HCT116 (cell line): Measurements from ENCODE around the gene CAPZB. TPM values are rescaled to one million over a fixed set of nuclear protein-coding genes. Genes with fewer than 3 reads are reported as not detected.

ENCODE experiments used
- ATAC-seq: fragments of 200-7000 bp; cut with Tn5 transposase; 2 replicates; pipeline ENCODE4 v1.9.1; 2020; ENCODE audit warnings: mild to moderate bottlenecking, moderate library complexity
- BruUV-seq: library from RNA; stranded (reverse); fragments of 400-500 nt; replicated peaks from 2 replicates; lab custom pipeline; 2021; lab: Mats Ljungman, UMichigan
- CTCF ChIA-PET: fragments of 300-600 bp; sonication (Branson Sonifier 250); formaldehyde crosslinking; loops from one replicate; lab custom pipeline; 2021; ENCODE audit warnings: antibody characterized with exemption; lab: Charles Lee
- POLR2A ChIA-PET: fragments of 300-600, 350-600 bp; sonication (Branson Sonifier 250); formaldehyde crosslinking; loops from one replicate; lab custom pipeline; 2021; ENCODE audit warnings: antibody characterized with exemption; lab: Charles Lee
- RAD21 ChIA-PET, 2 experiments: fragments of 300-600 bp; sonication (Branson Sonifier 250); formaldehyde crosslinking; loops; one replicate each; lab custom pipeline; 2023; ENCODE audit warnings: low total read pairs in 2 of 2; ENCODE audit not compliant: uncharacterized antibody in 2 of 2, unreplicated experiment in 2 of 2, low non-redundant PET in 1 of 2; lab: Charles Lee
- DNase-seq: peaks from one replicate; pipeline ENCODE4 v3.0.0-alpha.2; 2010; ENCODE audit warnings: low read depth, low spot score
- H2AFZ ChIP-seq: fragments of 200-600 bp; shearing (Covaris generic), sonication (generic); 2 replicates; pipeline ENCODE4 v1.6.1; 2017; ENCODE audit warnings: low read depth, mixed run types, mixed read lengths, antibody characterized with exemption, low read length; ENCODE audit not compliant: poor library complexity, severe bottlenecking
- H3K27ac ChIP-seq: 2 replicates; pipeline ENCODE4 v1.5.1; 2012; ENCODE audit warnings: low read depth, low read length
- H3K27me3 ChIP-seq: fragments of 200-600 bp; sonication (generic); 2 replicates; pipeline ENCODE4 v1.6.1; 2016; ENCODE audit warnings: mixed run types, low read length, mixed read lengths; ENCODE audit not compliant: insufficient read depth
- H3K36me3 ChIP-seq, 2 experiments: fragments of 200-500 bp in 1 of 2; fragments of 200-600 bp in 1 of 2; sonication (Bioruptor generic) in 1 of 2; sonication (generic) in 1 of 2; 2 replicates each; pipeline versions ENCODE4 v1.5.1 to v1.6.1; 2014 to 2016; ENCODE audit warnings: low read length in 2 of 2, inconsistent platforms in 1 of 2, mixed read lengths in 1 of 2, mixed run types in 1 of 2; ENCODE audit not compliant: insufficient read depth in 2 of 2, control insufficient read depth in 1 of 2
- H3K4me1 ChIP-seq, 2 experiments: fragments of 200-600 bp in 1 of 2; sonication (generic) in 1 of 2; 2 replicates each; pipeline versions ENCODE4 v1.5.1 to v1.6.1; 2012 to 2017; ENCODE audit warnings: low read length in 2 of 2, inconsistent platforms in 1 of 2, mild to moderate bottlenecking in 1 of 2, mixed read lengths in 1 of 2, mixed run types in 1 of 2, moderate library complexity in 1 of 2; ENCODE audit not compliant: insufficient read depth in 2 of 2, control insufficient read depth in 1 of 2
- H3K4me2 ChIP-seq: fragments of 200-600 bp; sonication (generic); 2 replicates; pipeline ENCODE4 v1.6.1; 2017; ENCODE audit warnings: mixed run types, low read length, mixed read lengths
- H3K4me3 ChIP-seq, 2 experiments: fragments of 200-600 bp in 1 of 2; sonication (generic) in 1 of 2; replicated peaks in 1 of 2; 2 replicates each; pipeline ENCODE4 v1.5.1; 2011 to 2016; ENCODE audit warnings: low read length in 2 of 2, control low read depth in 1 of 2, low read depth in 1 of 2, mild to moderate bottlenecking in 1 of 2, mixed read lengths in 1 of 2, mixed run types in 1 of 2
- H3K79me2 ChIP-seq: fragments of 200-600 bp; sonication (generic); 2 replicates; pipeline ENCODE4 v1.6.1; 2017; ENCODE audit warnings: mild to moderate bottlenecking, mixed run types, low read length, moderate library complexity, mixed read lengths; ENCODE audit not compliant: insufficient read depth
- H3K9ac ChIP-seq: fragments of 200-600 bp; sonication (generic); 2 replicates; pipeline ENCODE4 v1.6.1; 2016; ENCODE audit warnings: low read length, mixed read lengths
- H3K9me2 ChIP-seq: fragments of 200-600 bp; sonication (generic), shearing (Covaris generic); 2 replicates; pipeline ENCODE4 v1.6.1; 2017; ENCODE audit warnings: mixed run types, mild to moderate bottlenecking, moderate library complexity; ENCODE audit not compliant: insufficient read depth
- H3K9me3 ChIP-seq, 2 experiments: fragments of 200-500 bp in 1 of 2; fragments of 200-600 bp in 1 of 2; sonication (Bioruptor generic) in 1 of 2; sonication (generic) in 1 of 2; 2 replicates each; pipeline ENCODE4 v1.6.1; 2014 to 2017; ENCODE audit warnings: low read length in 2 of 2, mixed read lengths in 2 of 2, inconsistent platforms in 1 of 2, low read depth in 1 of 2, mild to moderate bottlenecking in 1 of 2, mixed run types in 1 of 2, moderate library complexity in 1 of 2; ENCODE audit not compliant: control insufficient read depth in 1 of 2, insufficient read depth in 1 of 2
- H4K20me1 ChIP-seq: fragments of 200-600 bp; sonication (generic), shearing (Covaris generic); 2 replicates; pipeline ENCODE4 v1.6.1; 2017; ENCODE audit warnings: mixed run types, mild to moderate bottlenecking, moderate library complexity; ENCODE audit not compliant: insufficient read depth
- CEBPB ChIP-seq: IDR thresholded peaks from 2 replicates; pipeline ENCODE4 v1.6.1; 2012; ENCODE audit warnings: low read depth
- EGR1 ChIP-seq: IDR thresholded peaks from 2 replicates; pipeline ENCODE4 v1.6.1; 2012; ENCODE audit warnings: low read depth
- EZH2 ChIP-seq: fragments of 200-600 bp; sonication (generic); IDR thresholded peaks from 2 replicates; pipeline ENCODE4 v1.6.1; 2017; ENCODE audit warnings: antibody characterized with exemption, mixed run types
- FOSL1 ChIP-seq: IDR thresholded peaks from 2 replicates; pipeline ENCODE4 v1.6.1; 2012; ENCODE audit warnings: low read depth
- JUND ChIP-seq: IDR thresholded peaks from 2 replicates; pipeline ENCODE4 v1.6.1; 2012
- POLR2A ChIP-seq: IDR thresholded peaks from 2 replicates; pipeline ENCODE4 v1.7.0; 2011; ENCODE audit warnings: borderline replicate concordance; ENCODE audit not compliant: insufficient read depth, insufficient read length; ENCODE audit errors: extremely low read depth
- POLR2AphosphoS5 ChIP-seq: IDR thresholded peaks from 2 replicates; pipeline ENCODE4 v1.6.1; 2011; ENCODE audit warnings: mild to moderate bottlenecking, low read depth, low read length, moderate library complexity
- RAD21 ChIP-seq: IDR thresholded peaks from 2 replicates; pipeline ENCODE4 v1.6.1; 2012; ENCODE audit warnings: low read depth, mild to moderate bottlenecking
- SIN3A ChIP-seq: IDR thresholded peaks from 2 replicates; pipeline ENCODE4 v1.6.1; 2012; ENCODE audit warnings: low read depth
- SP1 ChIP-seq: IDR thresholded peaks from 2 replicates; pipeline ENCODE4 v1.6.1; 2012; ENCODE audit warnings: low read depth
- SRF ChIP-seq: IDR thresholded peaks from 2 replicates; pipeline ENCODE4 v1.6.1; 2012; ENCODE audit warnings: low read depth
- TCF7L2 ChIP-seq: IDR thresholded peaks from 2 replicates; pipeline ENCODE4 v1.7.0; 2011; ENCODE audit warnings: borderline replicate concordance, inconsistent platforms; ENCODE audit not compliant: insufficient read depth, insufficient read length; ENCODE audit errors: extremely low read depth
- YY1 ChIP-seq: IDR thresholded peaks from 2 replicates; pipeline ENCODE4 v1.6.1; 2011; ENCODE audit warnings: low read length, low read depth, moderate library complexity, mild to moderate bottlenecking; ENCODE audit not compliant: insufficient replicate concordance; ENCODE audit errors: extremely low read depth
- ZFX ChIP-seq: fragments of 450-650 bp; IDR thresholded peaks from 2 replicates; pipeline ENCODE4 v1.6.1; 2017
- intact Hi-C: fragments of 100-400 bp; cut with micrococcal nuclease; formaldehyde crosslinking; loops from 2 replicates; pipeline ENCODE4 v1.10.0; 2022
- total RNA-seq: library from RNA; stranded (reverse); gene quantifications from one replicate; pipeline ENCODE4 v1.2.1, GENCODE V29; 2021; ENCODE audit not compliant: unreplicated experiment
- TF ChIP-seq, protein P1 (sequence below): IDR thresholded peaks from 2 replicates; pipeline ENCODE4 v1.6.1; 2012; ENCODE audit warnings: low read depth
- TF ChIP-seq, protein P2 (sequence below): IDR thresholded peaks from 2 replicates; pipeline ENCODE4 v1.6.1; 2012
- TF ChIP-seq, protein P3 (sequence below): IDR thresholded peaks from 2 replicates; pipeline ENCODE4 v1.6.1; 2011; ENCODE audit warnings: mild to moderate bottlenecking, low read length, moderate library complexity; ENCODE audit not compliant: insufficient replicate concordance; ENCODE audit errors: extremely low read depth
- TF ChIP-seq, protein P4 (sequence below), 3 experiments: fragments of 200-600 bp in 1 of 3; sonication (generic) in 1 of 3; IDR thresholded peaks in 2 of 3; conservative IDR thresholded peaks in 1 of 3; 2 replicates each; pipeline ENCODE4 v1.5.1; 2012 to 2017; ENCODE audit warnings: low read depth in 2 of 3, low read length in 2 of 3, antibody characterized with exemption in 1 of 3, borderline replicate concordance in 1 of 3, control low read depth in 1 of 3, mild to moderate bottlenecking in 1 of 3, mixed read lengths in 1 of 3, mixed run types in 1 of 3, moderate library complexity in 1 of 3; ENCODE audit not compliant: insufficient read depth in 1 of 3

Gene CAPZB
- total RNA-seq, 1 experiment from 2014 or later = 203 TPM

DNA sequence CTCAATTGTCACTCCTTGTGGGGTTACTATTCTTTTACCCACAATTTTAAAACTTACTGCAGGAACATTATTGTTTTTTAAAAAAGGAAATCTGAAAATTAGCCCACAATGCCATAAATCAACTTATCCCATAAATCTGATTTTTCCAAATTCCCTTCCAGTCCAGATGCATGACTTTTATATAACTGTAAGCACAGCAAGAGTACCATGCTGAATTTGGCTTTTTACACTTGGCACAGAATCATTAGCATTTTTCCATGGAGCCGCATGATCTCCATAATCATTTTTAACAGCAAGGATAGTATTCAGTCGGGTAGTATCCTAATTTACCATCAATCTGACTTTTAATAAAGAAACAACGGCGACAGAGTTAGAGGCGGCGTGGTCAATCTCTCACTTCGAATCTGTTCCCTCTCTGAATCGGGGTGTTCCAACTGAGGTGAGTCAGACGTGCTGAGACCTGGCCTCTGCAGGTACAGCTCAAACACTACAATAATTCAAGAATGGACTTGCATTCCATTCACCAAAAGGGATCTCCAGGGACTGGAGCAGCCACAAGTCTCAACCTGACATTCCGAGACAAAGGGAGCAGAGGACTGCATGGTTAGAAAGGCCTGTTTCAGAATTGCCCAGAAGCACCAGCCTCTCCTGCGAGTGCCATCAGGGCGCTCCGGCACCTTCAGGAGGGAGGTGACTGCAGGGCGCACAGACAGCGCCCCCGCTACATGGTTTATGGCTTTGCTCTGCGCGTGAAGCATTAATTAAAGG, 124.3 kb downstream of the CAPZB start:
- intact Hi-C loops = no loop called here
- Histone ChIP-seq H3K9me2 (no peaks in the 10 kb centered on the region), H2AFZ (no peak overlapping the region), H3K9me3 (no peaks in the 10 kb centered on the region), H3K9ac (no peak overlapping the region), H3K79me2 (peaks cover 13% of the 10 kb centered on the region; the same call in 1 of the 2 replicates), H3K4me2 (no peak overlapping the region), H3K4me3 (no peak overlapping the region), H3K4me1 (no peaks in the 10 kb centered on the region), H4K20me1 (no peaks in the 10 kb centered on the region), H3K27ac (no peak overlapping the region), H3K36me3 (0 out of 4 replicates have a peak, but pooled peaks cover 0 to 3% of the 10 kb centered on the region in 2 experiments), H3K27me3 (no peaks in the 10 kb centered on the region)
- TF ChIP-seq RAD21 (no peak), EGR1 (no peak), TCF7L2 (no peak), JUND (no peak), EZH2 (no peak), YY1 (no peak), SRF (no peak), SIN3A (no peak), ZFX (no peak), CEBPB (no peak), SP1 (no peak), POLR2A (no peak), POLR2AphosphoS5 (no peak), FOSL1 (no peak)
- TF ChIP-seq, protein P1, sequence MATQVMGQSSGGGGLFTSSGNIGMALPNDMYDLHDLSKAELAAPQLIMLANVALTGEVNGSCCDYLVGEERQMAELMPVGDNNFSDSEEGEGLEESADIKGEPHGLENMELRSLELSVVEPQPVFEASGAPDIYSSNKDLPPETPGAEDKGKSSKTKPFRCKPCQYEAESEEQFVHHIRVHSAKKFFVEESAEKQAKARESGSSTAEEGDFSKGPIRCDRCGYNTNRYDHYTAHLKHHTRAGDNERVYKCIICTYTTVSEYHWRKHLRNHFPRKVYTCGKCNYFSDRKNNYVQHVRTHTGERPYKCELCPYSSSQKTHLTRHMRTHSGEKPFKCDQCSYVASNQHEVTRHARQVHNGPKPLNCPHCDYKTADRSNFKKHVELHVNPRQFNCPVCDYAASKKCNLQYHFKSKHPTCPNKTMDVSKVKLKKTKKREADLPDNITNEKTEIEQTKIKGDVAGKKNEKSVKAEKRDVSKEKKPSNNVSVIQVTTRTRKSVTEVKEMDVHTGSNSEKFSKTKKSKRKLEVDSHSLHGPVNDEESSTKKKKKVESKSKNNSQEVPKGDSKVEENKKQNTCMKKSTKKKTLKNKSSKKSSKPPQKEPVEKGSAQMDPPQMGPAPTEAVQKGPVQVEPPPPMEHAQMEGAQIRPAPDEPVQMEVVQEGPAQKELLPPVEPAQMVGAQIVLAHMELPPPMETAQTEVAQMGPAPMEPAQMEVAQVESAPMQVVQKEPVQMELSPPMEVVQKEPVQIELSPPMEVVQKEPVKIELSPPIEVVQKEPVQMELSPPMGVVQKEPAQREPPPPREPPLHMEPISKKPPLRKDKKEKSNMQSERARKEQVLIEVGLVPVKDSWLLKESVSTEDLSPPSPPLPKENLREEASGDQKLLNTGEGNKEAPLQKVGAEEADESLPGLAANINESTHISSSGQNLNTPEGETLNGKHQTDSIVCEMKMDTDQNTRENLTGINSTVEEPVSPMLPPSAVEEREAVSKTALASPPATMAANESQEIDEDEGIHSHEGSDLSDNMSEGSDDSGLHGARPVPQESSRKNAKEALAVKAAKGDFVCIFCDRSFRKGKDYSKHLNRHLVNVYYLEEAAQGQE = no peak
- TF ChIP-seq, protein P2, sequence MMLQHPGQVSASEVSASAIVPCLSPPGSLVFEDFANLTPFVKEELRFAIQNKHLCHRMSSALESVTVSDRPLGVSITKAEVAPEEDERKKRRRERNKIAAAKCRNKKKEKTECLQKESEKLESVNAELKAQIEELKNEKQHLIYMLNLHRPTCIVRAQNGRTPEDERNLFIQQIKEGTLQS = no peak
- TF ChIP-seq, protein P3, sequence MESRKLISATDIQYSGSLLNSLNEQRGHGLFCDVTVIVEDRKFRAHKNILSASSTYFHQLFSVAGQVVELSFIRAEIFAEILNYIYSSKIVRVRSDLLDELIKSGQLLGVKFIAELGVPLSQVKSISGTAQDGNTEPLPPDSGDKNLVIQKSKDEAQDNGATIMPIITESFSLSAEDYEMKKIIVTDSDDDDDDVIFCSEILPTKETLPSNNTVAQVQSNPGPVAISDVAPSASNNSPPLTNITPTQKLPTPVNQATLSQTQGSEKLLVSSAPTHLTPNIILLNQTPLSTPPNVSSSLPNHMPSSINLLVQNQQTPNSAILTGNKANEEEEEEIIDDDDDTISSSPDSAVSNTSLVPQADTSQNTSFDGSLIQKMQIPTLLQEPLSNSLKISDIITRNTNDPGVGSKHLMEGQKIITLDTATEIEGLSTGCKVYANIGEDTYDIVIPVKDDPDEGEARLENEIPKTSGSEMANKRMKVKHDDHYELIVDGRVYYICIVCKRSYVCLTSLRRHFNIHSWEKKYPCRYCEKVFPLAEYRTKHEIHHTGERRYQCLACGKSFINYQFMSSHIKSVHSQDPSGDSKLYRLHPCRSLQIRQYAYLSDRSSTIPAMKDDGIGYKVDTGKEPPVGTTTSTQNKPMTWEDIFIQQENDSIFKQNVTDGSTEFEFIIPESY = no peak
- TF ChIP-seq, protein P4, sequence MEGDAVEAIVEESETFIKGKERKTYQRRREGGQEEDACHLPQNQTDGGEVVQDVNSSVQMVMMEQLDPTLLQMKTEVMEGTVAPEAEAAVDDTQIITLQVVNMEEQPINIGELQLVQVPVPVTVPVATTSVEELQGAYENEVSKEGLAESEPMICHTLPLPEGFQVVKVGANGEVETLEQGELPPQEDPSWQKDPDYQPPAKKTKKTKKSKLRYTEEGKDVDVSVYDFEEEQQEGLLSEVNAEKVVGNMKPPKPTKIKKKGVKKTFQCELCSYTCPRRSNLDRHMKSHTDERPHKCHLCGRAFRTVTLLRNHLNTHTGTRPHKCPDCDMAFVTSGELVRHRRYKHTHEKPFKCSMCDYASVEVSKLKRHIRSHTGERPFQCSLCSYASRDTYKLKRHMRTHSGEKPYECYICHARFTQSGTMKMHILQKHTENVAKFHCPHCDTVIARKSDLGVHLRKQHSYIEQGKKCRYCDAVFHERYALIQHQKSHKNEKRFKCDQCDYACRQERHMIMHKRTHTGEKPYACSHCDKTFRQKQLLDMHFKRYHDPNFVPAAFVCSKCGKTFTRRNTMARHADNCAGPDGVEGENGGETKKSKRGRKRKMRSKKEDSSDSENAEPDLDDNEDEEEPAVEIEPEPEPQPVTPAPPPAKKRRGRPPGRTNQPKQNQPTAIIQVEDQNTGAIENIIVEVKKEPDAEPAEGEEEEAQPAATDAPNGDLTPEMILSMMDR (IDR thresholded peaks at IDR 0.05 in 2 of 3, conservative IDR thresholded peaks at IDR 0.05 in 1 of 3; ENCODE audit: borderline replicate concordance in 1 of 3, insufficient read depth in 1 of 3, low read depth in 2 of 3, low read length in 2 of 3) = no peak
- no TSS peak for BruUV-seq
- no peak for ATAC-seq
- CTCF ChIA-PET = no interaction called here
- POLR2A ChIA-PET = no interaction called here
- RAD21 ChIA-PET = no interaction called here
- no peak for DNase-seq
